GM10248 (cell line): ENCODE results near the gene POLK.

ENCODE experiments used
- CTCF ChIA-PET: fragments of 300-600 bp; sonication (Branson Sonifier 250); formaldehyde crosslinking; extraction: SDS; loops from one replicate; lab custom pipeline; 2021; ENCODE audit warnings: antibody characterized with exemption; lab: Yijun Ruan, JAX
- POLR2A ChIA-PET: fragments of 350-650 bp; sonication (Branson Sonifier 250); formaldehyde crosslinking; extraction: SDS; loops from one replicate; lab custom pipeline; 2020; ENCODE audit warnings: antibody characterized with exemption; lab: Yijun Ruan, JAX
- DNase-seq: peaks from one replicate; pipeline ENCODE4 v3.0.0; 2012; ENCODE audit errors: extremely low spot score
- CTCF ChIP-seq: IDR thresholded peaks from 2 replicates; pipeline ENCODE4 v1.5.1; 2012; ENCODE audit warnings: mild to moderate bottlenecking, low read depth; ENCODE audit errors: extremely low read depth, missing control alignments, control extremely low read depth

The POLK gene

GRCh38 chr5:75536147-75536546 is 24.5 kb downstream of the POLK start:
- no peak for DNase-seq
- TF ChIP-seq CTCF, result no peak
- POLR2A ChIA-PET, result no interaction called here
- CTCF ChIA-PET, result interaction anchor here (1.3 to 1.7 kb wide), 2 partner anchors 10 to 11 kb away, joined by 3 to 5 read pairs; no protein-coding TSS in a partner anchor

- CTCF ChIA-PET, result interaction anchor here (1.3 to 1.7 kb wide), 2 partner anchors 11 kb away, joined by 3 to 5 read pairs; no protein-coding TSS in a partner anchor
- TF ChIP-seq CTCF, result no peak
- no peak for DNase-seq
- POLR2A ChIA-PET, result interaction anchor here (0.5 kb wide), 1 partner anchor 200 kb away, joined by 3 read pairs; the partner anchor contains the start of gene HMGCR
Measured at GRCh38 chr5:75536694-75537360, 25.1 kb downstream of the POLK start.

GRCh38 chr5:75538211-75538610 is 26.5 kb downstream of the POLK start:
- ChIA-PET CTCF (no interaction called here), POLR2A (no interaction called here)
- DNase-seq, result no peak
- no peak for TF ChIP-seq CTCF

- DNase-seq, result no peak
- no peak for TF ChIP-seq CTCF
- POLR2A ChIA-PET, result no interaction called here
- CTCF ChIA-PET, result interaction anchor here (1.5 kb wide), 1 partner anchor 15 kb away, joined by 4 read pairs; no protein-coding TSS in a partner anchor
Measured at GRCh38 chr5:75545131-75545530, 33.4 kb downstream of the POLK start.

GRCh38 chr5:75546830-75547229 is 35.1 kb downstream of the POLK start:
- no peak for TF ChIP-seq CTCF
- ChIA-PET CTCF (interaction anchor here (1.4 to 1.8 kb wide), 2 partner anchors 10 to 11 kb away, joined by 4 to 5 read pairs; no protein-coding TSS in a partner anchor), POLR2A (no interaction called here)
- DNase-seq, result no peak

- DNase-seq, result no peak
- TF ChIP-seq CTCF, result no peak
- POLR2A ChIA-PET, result no interaction called here
- CTCF ChIA-PET, result interaction anchor here (1.5 to 1.8 kb wide), 2 partner anchors 11 to 22 kb away, joined by 3 to 5 read pairs; no protein-coding TSS in a partner anchor
Measured at GRCh38 chr5:75547812-75548211, 36.1 kb downstream of the POLK start.
